Calu3 (cell line): ENCODE measurements around the gene IRF2. TPM values are rescaled to one million over a fixed set of nuclear protein-coding genes. Genes with fewer than 3 reads are reported as not detected.
"Not testable (repeated sequence)": the region's sequence is repeated elsewhere in the genome, so short reads cannot be mapped to it uniquely, and the experiment has no call there.

ENCODE experiments used
- BruUV-seq: library from RNA; stranded (reverse); fragments of 400-500 nt; replicated peaks from 2 replicates; lab custom pipeline; 2021; lab: Mats Ljungman, UMichigan
- CTCF ChIA-PET: fragments of 300-600 bp; sonication (Branson Sonifier 250); formaldehyde crosslinking; loops from one replicate; lab custom pipeline; 2022; ENCODE audit warnings: antibody characterized with exemption; lab: Charles Lee
- DNase-seq: peaks from one replicate; pipeline ENCODE4 v3.0.0; 2022
- H3K27ac Mint-ChIP-seq: one replicate; pipeline ENCODE4 v1.8.0; 2022; ENCODE audit warnings: mixed read lengths; ENCODE audit not compliant: unreplicated experiment
- H3K27me3 Mint-ChIP-seq: one replicate; pipeline ENCODE4 v1.8.0; 2022; ENCODE audit warnings: mixed read lengths; ENCODE audit not compliant: unreplicated experiment
- H3K36me3 Mint-ChIP-seq: one replicate; pipeline ENCODE4 v1.8.0; 2022; ENCODE audit warnings: mild to moderate bottlenecking, moderate library complexity, mixed read lengths; ENCODE audit not compliant: insufficient read depth, unreplicated experiment
- H3K4me1 Mint-ChIP-seq: one replicate; pipeline ENCODE4 v1.8.0; 2022; ENCODE audit warnings: mild to moderate bottlenecking, low read depth, mixed read lengths; ENCODE audit not compliant: unreplicated experiment
- H3K4me3 Mint-ChIP-seq: one replicate; pipeline ENCODE4 v1.8.0; 2022; ENCODE audit warnings: mild to moderate bottlenecking, low read depth, moderate library complexity, mixed read lengths; ENCODE audit not compliant: unreplicated experiment
- H3K9me3 Mint-ChIP-seq: one replicate; pipeline ENCODE4 v1.8.0; 2022; ENCODE audit warnings: low read depth, mixed read lengths; ENCODE audit not compliant: unreplicated experiment
- intact Hi-C: fragments of 100-400 bp; cut with micrococcal nuclease; formaldehyde crosslinking; loops from one replicate; pipeline ENCODE4 v1.10.0; 2022; ENCODE audit not compliant: unreplicated experiment
- total RNA-seq: library from RNA; stranded (reverse); gene quantifications from 2 replicates; pipeline ENCODE4 v1.2.3, GENCODE V29; 2022
- TF ChIP-seq, protein P1 (sequence below): fragments of 200-600 bp; IDR thresholded peaks from one replicate; pipeline ENCODE4 v1.8.0; 2022; ENCODE audit warnings: antibody characterized with exemption; ENCODE audit not compliant: unreplicated experiment

IRF2 gene
- total RNA-seq, 1 experiment from 2014 or later = 27.3 TPM

DNA sequence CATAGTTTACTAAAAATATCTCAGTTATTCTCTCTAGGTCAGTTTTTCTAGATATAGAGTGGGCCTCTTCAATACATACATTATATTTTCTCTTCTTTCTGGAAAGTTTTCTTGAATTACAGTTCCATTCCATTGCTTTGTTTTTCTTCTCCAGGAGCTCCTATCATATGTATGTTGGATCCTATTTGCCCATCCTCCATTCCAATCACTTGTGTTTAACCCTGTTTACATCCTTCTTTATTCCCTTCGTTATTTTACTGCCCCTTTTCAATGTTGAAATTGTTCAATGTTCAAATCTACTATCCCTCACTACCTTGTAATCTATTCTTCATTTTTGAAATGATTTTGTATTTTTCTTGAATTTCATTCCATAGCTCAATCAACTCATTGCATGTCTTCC lies 97.4 kb downstream of the IRF2 start:
- Mint-ChIP-seq H3K4me3 (no peak overlapping the region), H3K27ac (no peak overlapping the region), H3K27me3 (no peaks in the 10 kb centered on the region), H3K36me3 (peaks cover 7% of the 10 kb centered on the region), H3K9me3 (peaks cover 2% of the 10 kb centered on the region), H3K4me1 (peaks cover 25% of the 10 kb centered on the region)
- TF ChIP-seq, protein P1, sequence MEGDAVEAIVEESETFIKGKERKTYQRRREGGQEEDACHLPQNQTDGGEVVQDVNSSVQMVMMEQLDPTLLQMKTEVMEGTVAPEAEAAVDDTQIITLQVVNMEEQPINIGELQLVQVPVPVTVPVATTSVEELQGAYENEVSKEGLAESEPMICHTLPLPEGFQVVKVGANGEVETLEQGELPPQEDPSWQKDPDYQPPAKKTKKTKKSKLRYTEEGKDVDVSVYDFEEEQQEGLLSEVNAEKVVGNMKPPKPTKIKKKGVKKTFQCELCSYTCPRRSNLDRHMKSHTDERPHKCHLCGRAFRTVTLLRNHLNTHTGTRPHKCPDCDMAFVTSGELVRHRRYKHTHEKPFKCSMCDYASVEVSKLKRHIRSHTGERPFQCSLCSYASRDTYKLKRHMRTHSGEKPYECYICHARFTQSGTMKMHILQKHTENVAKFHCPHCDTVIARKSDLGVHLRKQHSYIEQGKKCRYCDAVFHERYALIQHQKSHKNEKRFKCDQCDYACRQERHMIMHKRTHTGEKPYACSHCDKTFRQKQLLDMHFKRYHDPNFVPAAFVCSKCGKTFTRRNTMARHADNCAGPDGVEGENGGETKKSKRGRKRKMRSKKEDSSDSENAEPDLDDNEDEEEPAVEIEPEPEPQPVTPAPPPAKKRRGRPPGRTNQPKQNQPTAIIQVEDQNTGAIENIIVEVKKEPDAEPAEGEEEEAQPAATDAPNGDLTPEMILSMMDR = no peak
- no TSS peak for BruUV-seq
- CTCF ChIA-PET = no interaction called here
- no peak for DNase-seq
- intact Hi-C loops = no loop called here

DNA sequence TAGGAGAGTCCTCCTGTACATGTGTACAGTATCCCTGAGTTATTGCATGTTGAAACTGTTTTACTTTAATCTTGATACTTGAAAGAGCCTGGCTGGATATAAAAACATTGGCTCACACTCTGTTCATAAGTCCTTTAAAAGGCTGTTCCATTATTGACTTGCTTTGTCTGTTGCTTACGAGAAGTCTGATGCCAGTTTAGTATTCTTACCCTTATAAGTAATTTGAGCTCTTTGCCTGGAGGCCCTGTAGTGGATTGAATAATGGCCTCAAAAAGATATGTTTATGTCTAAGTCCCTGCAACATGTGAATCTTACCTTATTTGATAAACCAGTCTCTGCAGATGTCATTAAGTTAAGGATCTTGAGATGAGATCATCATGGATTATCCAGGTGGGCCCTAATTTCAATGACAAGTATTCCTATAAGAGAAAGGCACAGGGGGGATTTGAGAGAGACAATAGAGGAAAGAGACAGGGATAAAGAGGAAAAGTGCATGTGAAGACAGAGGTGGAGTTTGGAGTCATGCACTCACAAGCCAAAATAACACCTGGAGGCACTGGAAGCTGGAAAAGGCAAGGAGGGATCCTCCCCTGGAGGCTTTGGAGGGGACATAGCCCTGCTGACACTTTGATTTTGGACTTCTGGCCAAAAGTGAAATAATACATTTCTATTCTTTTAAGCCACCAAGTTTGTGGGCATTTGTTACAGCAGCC lies 98.1 kb downstream of the IRF2 start:
- H3K27me3 Mint-ChIP-seq = no peaks in the 10 kb centered on the region
- CTCF ChIA-PET = no interaction called here
- peaks cover 2% of the 10 kb centered on the region for H3K9me3 Mint-ChIP-seq
- intact Hi-C loops = no loop called here
- BruUV-seq = no TSS peak
- H3K4me1 Mint-ChIP-seq = peaks cover 21% of the 10 kb centered on the region
- no peak overlapping the region for H3K27ac Mint-ChIP-seq
- TF ChIP-seq, protein P1 = no peak
- H3K4me3 Mint-ChIP-seq = no peak overlapping the region
- no peak for DNase-seq
- peaks cover 4% of the 10 kb centered on the region for H3K36me3 Mint-ChIP-seq

DNA sequence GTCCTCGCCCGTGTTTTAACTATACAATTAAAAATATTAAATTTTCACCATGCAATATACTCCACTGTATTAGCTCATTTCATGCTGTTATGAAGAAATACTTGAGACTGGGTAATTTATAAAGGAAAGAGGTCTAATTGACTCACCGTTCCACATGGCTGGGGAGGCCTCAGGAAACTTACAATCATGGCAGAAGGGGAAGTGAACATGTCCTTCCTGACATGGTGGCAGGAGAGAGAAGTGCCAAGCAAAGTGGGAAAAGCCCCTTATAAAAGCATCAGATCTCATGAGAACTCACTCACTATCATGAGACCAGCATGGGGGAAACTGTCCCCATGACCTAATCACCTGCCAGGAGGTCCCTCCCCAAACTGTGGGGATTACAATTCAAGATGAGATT lies 98.7 kb downstream of the IRF2 start:
- CTCF ChIA-PET, H3K27ac Mint-ChIP-seq, DNase-seq, H3K4me3 Mint-ChIP-seq, H3K27me3 Mint-ChIP-seq, H3K9me3 Mint-ChIP-seq, H3K36me3 Mint-ChIP-seq, BruUV-seq, intact Hi-C loops: not testable (repeated sequence)
- H3K4me1 Mint-ChIP-seq = peaks cover 21% of the 10 kb centered on the region

DNA sequence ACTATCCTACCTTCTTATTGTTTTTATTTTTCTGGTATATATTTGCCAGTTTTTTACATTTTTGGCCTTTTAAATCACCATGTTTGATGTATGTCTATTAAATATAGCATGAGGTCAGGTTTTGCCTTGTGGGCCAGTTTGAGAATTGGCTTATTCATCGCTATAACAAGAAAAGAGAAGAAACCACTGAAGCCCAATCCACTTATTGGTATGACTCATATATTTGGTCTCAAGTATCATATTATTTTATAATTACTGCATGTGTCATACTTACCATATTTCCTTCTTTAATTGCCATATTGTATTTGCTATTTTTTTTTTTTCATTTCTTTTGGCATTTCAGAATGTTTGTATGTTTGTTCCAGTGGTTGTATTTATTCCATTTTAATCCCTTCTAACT lies 99.3 kb downstream of the IRF2 start:
- Mint-ChIP-seq H3K27ac (no peak overlapping the region), H3K4me3 (no peak overlapping the region), H3K36me3 (peaks cover 4% of the 10 kb centered on the region), H3K27me3 (no peaks in the 10 kb centered on the region), H3K4me1 (peaks cover 21% of the 10 kb centered on the region), H3K9me3 (peaks cover 2% of the 10 kb centered on the region)
- CTCF ChIA-PET = no interaction called here
- TF ChIP-seq, protein P1 = no peak
- no TSS peak for BruUV-seq
- intact Hi-C loops = no loop called here
- no peak for DNase-seq

DNA sequence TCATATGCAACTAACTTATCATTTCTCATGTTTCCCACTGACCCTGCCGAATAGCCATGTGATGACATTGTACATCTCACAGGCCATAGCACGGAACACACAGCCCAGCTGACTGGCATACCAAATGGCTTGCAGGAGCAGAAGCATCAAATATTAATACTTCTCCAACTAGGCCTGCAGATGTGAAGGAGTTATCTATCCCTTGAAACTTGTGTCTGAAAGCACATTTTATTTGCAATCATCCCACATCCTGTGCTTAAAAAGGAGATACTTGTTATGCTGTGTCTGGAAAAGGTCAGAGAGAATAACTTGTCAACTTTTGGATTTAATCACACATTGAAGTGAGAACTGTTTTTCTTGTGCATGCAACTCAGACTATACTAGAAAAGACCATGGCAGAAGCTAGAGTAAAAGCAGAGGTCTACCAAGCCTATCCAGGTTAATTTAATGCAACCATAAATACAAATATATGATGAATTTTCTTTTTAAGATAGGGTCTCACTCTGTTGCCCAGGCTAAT lies 100.4 kb downstream of the IRF2 start:
- TF ChIP-seq, protein P1 = no peak
- no peak overlapping the region for H3K27ac Mint-ChIP-seq
- CTCF ChIA-PET = no interaction called here
- BruUV-seq = no TSS peak
- DNase-seq = no peak
- H3K27me3 Mint-ChIP-seq = no peaks in the 10 kb centered on the region
- H3K4me3 Mint-ChIP-seq = no peak overlapping the region
- H3K9me3 Mint-ChIP-seq = peaks cover 2% of the 10 kb centered on the region
- intact Hi-C loops = no loop called here
- peaks cover 4% of the 10 kb centered on the region for H3K36me3 Mint-ChIP-seq
- H3K4me1 Mint-ChIP-seq = peaks cover 21% of the 10 kb centered on the region
